HG03025 (cell line): Measurements from ENCODE around the gene SLC22A5.
A peak's percentile ranks its signal among the peaks of the same experiment; 100 is the strongest.

Experiments used
- ATAC-seq: cut with Tn5 transposase; IDR thresholded peaks from one replicate; pipeline ENCODE4 v1.9.1; 2021; ENCODE audit warnings: mild to moderate bottlenecking, moderate library complexity; ENCODE audit not compliant: unreplicated experiment, low FRiP score

Gene SLC22A5

DNA sequence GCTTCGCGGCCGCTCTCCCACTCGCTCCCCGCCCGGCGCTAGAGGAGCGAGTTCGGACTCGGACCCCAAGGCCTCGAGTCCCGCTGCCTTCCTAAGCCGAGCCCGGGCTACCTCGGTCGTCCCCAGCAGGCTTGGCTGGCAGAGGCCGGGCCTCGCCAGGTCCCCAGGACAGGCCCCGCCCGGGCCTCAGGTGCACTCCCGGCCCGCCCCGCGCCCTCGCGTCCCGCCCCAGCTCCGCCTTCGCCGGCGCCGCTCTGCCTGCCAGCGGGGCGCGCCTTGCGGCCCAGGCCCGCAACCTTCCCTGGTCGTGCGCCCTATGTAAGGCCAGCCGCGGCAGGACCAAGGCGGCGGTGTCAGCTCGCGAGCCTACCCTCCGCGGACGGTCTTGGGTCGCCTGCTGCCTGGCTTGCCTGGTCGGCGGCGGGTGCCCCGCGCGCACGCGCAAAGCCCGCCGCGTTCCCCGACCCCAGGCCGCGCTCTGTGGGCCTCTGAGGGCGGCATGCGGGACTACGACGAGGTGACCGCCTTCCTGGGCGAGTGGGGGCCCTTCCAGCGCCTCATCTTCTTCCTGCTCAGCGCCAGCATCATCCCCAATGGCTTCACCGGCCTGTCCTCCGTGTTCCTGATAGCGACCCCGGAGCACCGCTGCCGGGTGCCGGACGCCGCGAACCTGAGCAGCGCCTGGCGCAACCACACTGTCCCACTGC, at the start of gene SLC22A5:
SLC22A5 (plus strand) TSS at position 237 of the 707 bp plus-strand sequence; CDS start at position 500, 263 bp downstream.
- peak; percentile 85 for ATAC-seq

GRCh38 chr5:132319975-132320374, 49.5 kb upstream of the SLC22A5 start:
- ATAC-seq: no peak

DNA sequence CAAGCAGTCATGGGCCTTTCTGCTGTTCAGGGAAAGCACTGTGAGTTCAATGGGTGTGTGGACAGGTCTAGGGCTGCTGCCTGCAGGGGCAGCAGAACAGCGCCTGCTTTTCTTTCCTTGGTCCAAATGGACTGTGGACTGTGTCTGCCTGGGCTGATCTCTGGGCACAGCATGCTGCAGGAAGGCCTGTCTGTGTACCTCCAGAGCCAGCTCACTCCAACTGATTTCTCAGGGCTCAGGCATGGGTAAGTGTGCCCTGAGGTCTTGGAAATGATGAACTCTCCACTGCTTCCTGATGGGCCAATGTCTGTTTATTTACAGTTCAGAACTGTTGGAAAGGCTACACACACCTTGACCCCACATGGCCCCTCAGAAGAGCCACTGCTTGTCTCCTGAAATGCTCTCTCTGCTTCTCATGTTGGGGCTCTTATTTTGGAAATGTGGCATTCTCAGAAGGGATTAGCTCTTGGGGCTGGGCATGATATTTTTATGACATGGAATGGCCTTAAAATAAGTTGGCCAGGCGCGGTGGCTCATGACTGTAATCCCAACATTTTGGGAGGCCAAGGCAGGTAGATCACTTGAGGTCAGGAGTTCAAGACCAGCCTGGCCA, 48.3 kb upstream of the SLC22A5 start:
- ATAC-seq: no peak

DNA sequence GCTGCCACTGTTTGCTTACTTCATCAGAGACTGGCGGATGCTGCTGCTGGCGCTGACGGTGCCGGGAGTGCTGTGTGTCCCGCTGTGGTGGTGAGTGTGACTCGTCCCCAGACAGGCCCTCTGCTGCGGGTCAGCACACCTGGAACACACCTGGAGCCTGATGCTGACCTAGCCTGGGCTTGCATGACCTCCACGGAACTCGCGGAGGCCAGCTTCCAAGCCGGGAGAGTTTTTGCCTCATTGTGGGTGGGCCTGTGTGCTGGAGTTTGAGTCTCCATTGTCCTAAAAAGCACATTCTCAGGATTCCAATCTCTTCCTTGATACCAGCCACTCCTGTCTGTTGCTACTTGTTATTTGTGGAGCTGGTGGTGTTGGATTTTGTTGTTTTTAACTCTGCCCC, 47.2 kb upstream of the SLC22A5 start:
- no peak for ATAC-seq

- ATAC-seq: no peak
Observed at GRCh38 chr5:132323202-132323601, 46.3 kb upstream of the SLC22A5 start.

DNA sequence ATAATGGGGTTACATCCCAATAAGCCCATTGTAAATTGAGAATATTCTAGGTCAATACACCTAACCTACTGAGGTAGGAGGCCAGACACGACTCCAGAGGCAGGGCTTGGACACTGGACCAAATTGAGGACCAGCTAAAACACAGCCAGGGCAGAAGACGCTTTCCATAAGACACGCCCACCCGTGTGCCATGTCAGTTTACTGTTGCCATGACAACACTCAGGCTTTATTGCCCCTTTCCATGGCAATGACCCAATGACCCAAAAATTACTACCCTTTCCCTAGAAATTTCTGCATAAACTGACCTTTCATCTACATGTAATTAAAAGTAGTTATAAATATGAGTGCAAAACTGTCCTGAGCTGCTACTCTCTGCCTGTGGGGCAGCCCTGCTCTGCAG, 43.8 kb upstream of the SLC22A5 start:
- ATAC-seq: no peak

DNA sequence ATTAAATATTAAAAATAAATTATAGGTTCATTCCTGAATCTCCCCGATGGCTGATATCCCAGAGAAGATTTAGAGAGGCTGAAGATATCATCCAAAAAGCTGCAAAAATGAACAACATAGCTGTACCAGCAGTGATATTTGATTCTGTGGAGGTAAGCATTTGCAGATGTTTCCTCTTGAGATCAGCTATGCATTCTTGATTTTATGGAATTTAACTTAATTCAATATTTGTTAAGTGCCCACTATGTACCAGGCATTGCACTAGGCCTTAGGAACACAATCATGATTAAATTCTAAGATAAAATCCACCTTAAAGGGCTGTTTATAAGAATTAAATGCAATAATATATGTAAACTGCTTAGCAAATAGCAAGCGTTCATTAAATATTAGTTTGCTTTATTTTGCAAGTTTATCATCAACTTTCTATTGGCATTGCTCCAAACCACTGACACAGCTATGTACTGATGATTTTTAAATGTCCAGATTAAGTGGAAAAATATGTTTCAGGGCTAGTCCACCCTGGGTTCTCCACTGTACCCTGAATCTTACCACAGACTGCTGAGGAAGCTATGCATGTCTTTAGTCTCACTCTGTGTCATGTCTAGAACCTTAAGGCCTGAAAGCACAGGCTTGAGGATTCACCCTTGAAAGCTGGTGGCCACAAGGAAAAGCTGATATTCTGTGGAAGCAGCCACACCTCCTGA, 42.1 kb upstream of the SLC22A5 start:
- no peak for ATAC-seq

- no peak for ATAC-seq
Observed at GRCh38 chr5:132334812-132335211, 34.7 kb upstream of the SLC22A5 start.

GRCh38 chr5:132335402-132335801, 34.1 kb upstream of the SLC22A5 start:
- no peak for ATAC-seq

DNA sequence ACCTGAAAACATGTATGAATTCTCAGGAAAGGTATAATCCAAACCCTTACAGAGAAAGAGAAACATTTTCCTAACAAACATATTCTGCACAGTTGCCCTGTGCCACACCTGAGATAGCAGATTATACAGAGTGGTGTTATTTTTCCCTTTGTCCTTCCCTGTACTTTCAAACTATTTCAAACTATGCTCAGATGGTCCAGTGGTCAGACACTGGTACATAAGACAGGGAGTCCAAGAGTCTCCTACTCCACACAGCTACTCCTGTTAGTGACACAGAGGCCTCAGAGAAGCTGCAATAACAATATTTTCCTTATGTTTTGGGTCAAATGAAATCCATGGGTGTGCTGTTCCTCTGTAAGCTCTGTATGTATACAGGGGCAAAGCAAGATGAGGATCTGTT, 30.0 kb upstream of the SLC22A5 start:
- ATAC-seq: no peak

DNA sequence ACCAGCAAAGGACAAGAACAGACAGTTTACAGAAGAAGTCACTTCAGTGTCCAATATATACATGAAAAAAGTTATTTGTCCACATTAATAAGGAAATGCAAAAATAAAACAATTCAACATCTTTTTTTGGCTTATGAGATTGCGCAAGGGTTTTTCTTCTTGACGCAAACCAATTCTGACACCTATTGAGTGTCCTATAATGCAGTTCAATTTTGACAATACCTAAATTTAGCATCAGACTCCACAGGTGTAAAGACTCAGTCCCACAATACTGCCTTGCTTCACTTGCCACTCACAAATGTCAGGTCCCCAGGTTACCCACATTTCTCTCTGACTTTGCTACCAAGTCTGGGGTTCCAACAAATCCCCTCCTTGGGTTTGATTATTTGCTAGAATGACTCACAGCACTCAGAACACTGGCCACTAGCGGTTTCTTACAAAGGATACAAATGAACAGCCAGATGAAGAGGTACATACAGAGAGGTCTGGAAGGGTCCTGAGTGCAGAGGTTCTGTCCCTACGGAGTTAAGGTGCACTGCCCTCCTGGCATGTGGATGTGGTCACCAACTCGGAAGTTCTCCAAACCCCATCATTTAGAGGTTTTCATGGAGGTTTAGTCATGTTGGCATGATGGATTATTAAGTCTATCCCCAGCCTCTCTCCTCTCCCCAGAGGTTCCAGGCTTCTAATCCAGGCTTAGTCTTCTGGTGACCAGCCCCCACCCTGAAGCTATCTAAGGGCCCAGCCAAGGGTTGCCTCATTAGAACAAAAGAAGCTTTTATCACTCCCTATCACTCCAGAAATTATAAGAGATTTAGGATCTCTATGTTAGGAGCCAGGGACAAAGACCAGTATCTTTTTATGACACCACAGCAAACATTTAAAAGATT, 27.0 kb upstream of the SLC22A5 start:
- ATAC-seq: no peak

DNA sequence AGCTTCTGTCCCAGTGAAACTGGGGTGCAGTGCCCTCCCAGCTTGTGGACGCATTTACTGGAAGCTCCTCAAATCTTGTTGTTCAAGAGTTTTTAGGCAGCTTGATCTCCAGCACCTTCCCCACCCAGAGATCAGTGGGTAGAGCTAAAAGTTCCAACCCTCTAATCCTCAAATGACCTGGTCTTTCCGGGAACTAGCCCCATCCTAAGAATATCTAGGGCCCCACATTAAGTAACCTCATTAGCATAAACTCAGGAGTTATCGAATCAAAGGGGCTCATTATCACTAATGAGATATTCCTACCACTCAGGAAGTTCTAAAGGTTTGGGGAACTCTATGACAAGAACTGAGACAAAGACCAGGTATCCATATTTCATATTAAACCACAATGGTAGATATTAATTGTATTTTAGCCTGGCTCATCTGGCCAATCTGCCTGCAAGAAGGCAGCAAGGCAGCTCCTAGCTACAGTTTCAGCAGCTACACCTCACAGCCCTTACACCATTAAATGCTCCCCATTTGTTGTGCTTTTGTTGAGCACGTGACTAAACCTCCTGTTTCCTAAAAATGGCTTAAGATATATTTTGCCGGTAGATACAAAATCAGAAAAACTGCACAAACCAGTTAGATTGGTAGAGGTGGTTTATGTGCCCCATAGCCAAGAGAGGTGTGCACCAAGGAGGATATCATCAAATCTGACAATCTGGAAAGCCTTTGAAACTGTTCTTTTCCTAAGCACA, 24.6 kb upstream of the SLC22A5 start:
- no peak for ATAC-seq

- ATAC-seq: no peak
Observed at GRCh38 chr5:132353486-132353995, 16.0 kb upstream of the SLC22A5 start.

DNA sequence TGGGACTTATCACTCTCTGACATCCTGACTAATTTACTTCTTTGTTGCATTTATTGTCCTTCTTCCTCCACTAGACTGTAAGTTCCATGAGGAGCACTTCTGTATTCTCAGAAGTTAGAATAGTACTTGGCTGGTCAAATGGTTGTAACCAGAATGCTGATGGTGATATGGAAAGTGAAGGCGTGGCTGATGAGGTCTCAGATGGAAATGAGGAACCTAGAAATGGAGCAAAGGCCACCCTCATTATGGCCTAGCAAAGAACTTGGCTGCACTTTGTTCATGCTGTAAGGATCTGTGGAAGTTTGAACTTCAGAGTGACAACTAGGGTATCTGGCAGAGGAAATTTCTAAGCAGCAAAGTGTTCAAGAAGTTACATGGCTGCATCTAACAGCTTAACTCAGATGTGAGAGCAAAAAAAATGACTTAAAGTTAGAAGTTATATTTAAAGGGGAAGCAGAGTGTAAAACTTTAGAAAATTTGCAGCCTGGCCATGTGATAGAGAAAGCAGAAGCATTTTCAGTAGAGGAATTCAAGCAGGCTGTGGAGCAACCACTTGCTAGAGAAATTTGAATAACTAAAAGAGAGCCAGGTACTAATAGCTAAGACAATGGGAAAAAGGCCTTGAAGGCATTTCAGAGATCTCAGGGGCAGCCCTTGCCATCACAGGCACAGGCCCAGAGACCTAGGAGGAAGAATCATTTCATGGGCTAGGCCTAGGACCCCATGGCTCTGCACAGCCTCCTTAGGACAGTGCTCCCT, 14.9 kb upstream of the SLC22A5 start:
- no peak for ATAC-seq

DNA sequence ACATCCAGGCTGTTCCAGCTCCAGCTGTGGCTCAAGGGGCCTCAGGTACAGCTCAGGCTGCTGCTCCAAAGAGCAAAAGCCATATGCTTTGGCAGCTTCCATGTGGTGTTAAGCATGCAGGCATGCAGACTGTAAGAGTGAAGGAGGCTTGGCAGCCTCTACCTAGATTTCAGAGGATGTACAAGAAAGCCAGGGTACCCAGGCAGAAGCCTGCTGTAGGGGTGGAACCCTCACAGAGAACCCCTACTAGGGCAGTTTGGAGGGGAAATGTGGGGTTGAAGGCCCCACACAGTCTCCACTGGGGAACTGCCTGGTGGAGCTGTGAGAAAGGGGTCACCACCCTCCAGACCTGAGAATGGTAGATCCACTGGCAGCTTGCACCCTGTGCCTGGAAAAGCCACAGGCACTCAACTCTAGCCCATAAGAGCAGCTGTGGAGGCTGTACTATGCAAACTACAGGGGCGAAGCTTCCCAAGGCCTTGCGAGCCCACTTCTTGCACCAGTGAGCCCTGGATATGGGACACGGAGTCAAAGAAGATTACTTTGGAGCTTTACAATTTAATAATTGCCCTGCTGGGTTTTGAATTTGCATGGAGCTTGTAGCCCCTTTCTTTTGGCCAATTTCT, 14.3 kb upstream of the SLC22A5 start:
- no peak for ATAC-seq

DNA sequence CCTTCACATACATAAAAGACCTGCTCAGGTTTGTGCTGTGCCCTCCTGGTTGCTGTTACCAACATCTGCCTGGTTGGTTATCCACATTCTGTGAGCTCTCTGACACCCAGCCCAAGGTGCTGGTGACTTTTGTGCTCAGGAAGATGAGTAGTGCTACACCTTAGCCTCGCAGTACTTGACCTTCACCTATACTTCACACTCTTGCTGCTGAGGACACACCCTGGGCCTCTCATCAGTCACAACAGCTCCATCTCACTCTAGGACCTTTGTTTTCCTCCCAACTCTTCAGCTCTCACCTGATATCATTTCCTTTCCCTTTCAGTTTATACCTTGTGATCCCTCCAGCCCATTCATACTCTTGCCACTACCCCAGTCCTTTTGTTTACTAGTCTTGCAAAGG, 10.7 kb upstream of the SLC22A5 start:
- ATAC-seq: no peak

- ATAC-seq: no peak
Observed at GRCh38 chr5:132362086-132362485, 7.4 kb upstream of the SLC22A5 start.

GRCh38 chr5:132363431-132364112, 5.9 kb upstream of the SLC22A5 start:
- ATAC-seq: no peak
